Chondrocyte (in vitro differentiated cells): Measurements from ENCODE around the gene ADGRB3. TPM values are rescaled to one million over a fixed set of nuclear protein-coding genes. Genes with fewer than 3 reads are reported as not detected.

Experiments used
- DNase-seq: peaks from one replicate; pipeline ENCODE4 v3.0.0; 2021; ENCODE audit warnings: mixed read lengths, low spot score
- H3K27ac Mint-ChIP-seq: one replicate; pipeline ENCODE4 v1.8.0; 2021; ENCODE audit warnings: mild to moderate bottlenecking, moderate library complexity, mixed read lengths; ENCODE audit not compliant: unreplicated experiment
- H3K27me3 Mint-ChIP-seq: 2 replicates; pipeline ENCODE4 v1.8.0; 2021; ENCODE audit warnings: low read depth, mixed read lengths
- H3K36me3 Mint-ChIP-seq: 2 replicates; pipeline ENCODE4 v1.8.0; 2021; ENCODE audit warnings: low read depth, mixed read lengths
- H3K4me1 Mint-ChIP-seq: 2 replicates; pipeline ENCODE4 v1.8.0; 2021; ENCODE audit warnings: low read depth, mild to moderate bottlenecking, mixed read lengths
- H3K4me3 Mint-ChIP-seq: one replicate; pipeline ENCODE4 v1.8.0; 2021; ENCODE audit warnings: mild to moderate bottlenecking, moderate library complexity, mixed read lengths; ENCODE audit not compliant: unreplicated experiment
- H3K9me3 Mint-ChIP-seq: 2 replicates; pipeline ENCODE4 v1.8.0; 2021; ENCODE audit warnings: low read depth, mixed read lengths
- CTCF ChIP-seq: fragments of 200-600 bp; sonication (generic); IDR thresholded peaks from 2 replicates; pipeline ENCODE4 v1.5.0; 2021; ENCODE audit warnings: antibody characterized with exemption, mild to moderate bottlenecking, moderate library complexity
- total RNA-seq: library from RNA; stranded (reverse); gene quantifications from 3 replicates; pipeline ENCODE4 v1.2.1, GENCODE V29; 2021

Gene ADGRB3
- total RNA-seq, 1 donor from 2014 or later: not detected

GRCh38 chr6:69012211-69012610 is 377.1 kb downstream of the ADGRB3 start:
- no peaks in the 10 kb centered on the region for H3K27me3 Mint-ChIP-seq
- no peaks in the 10 kb centered on the region for H3K9me3 Mint-ChIP-seq
- no peaks in the 10 kb centered on the region for H3K36me3 Mint-ChIP-seq
- TF ChIP-seq CTCF: no peak
- H3K4me1 Mint-ChIP-seq: no peaks in the 10 kb centered on the region
- no peak overlapping the region for H3K27ac Mint-ChIP-seq
- no peak overlapping the region for H3K4me3 Mint-ChIP-seq
- no peak for DNase-seq

GRCh38 chr6:69012876-69013275 is 377.8 kb downstream of the ADGRB3 start:
- Mint-ChIP-seq H3K4me3 (no peak overlapping the region), H3K4me1 (no peaks in the 10 kb centered on the region), H3K9me3 (no peaks in the 10 kb centered on the region), H3K27ac (no peak overlapping the region), H3K36me3 (no peaks in the 10 kb centered on the region), H3K27me3 (no peaks in the 10 kb centered on the region)
- no peak for DNase-seq
- TF ChIP-seq CTCF: no peak

- H3K27ac Mint-ChIP-seq: no peak overlapping the region
- no peaks in the 10 kb centered on the region for H3K4me1 Mint-ChIP-seq
- no peak for DNase-seq
- H3K4me3 Mint-ChIP-seq: no peak overlapping the region
- no peaks in the 10 kb centered on the region for H3K36me3 Mint-ChIP-seq
- H3K27me3 Mint-ChIP-seq: no peaks in the 10 kb centered on the region
- H3K9me3 Mint-ChIP-seq: no peaks in the 10 kb centered on the region
- no peak for TF ChIP-seq CTCF
Observed at GRCh38 chr6:69018906-69019305, 383.8 kb downstream of the ADGRB3 start.

- Mint-ChIP-seq H3K4me3 (no peak overlapping the region), H3K4me1 (no peaks in the 10 kb centered on the region), H3K27me3 (no peaks in the 10 kb centered on the region), H3K36me3 (no peaks in the 10 kb centered on the region), H3K27ac (no peak overlapping the region), H3K9me3 (no peaks in the 10 kb centered on the region)
- TF ChIP-seq CTCF: no peak
- no peak for DNase-seq
Observed at GRCh38 chr6:69019832-69020231, 384.8 kb downstream of the ADGRB3 start.

- no peak for TF ChIP-seq CTCF
- Mint-ChIP-seq H3K36me3 (no peaks in the 10 kb centered on the region), H3K27me3 (no peaks in the 10 kb centered on the region), H3K4me3 (no peak overlapping the region), H3K9me3 (no peaks in the 10 kb centered on the region), H3K27ac (no peak overlapping the region), H3K4me1 (peaks cover 13% of the 10 kb centered on the region)
- DNase-seq: no peak
Observed at GRCh38 chr6:69022993-69023392, 387.9 kb downstream of the ADGRB3 start.
